K562 (cell line): ENCODE results near the gene C19orf85. TPM values are rescaled to one million over a fixed set of nuclear protein-coding genes. Genes with fewer than 3 reads are reported as not detected.

Experiments
- ATAC-seq: fragments of 200-7000 bp; cut with Tn5 transposase; 3 replicates; pipeline ENCODE4 v1.9.1; 2020; ENCODE audit warnings: moderate library complexity
- BruUV-seq: library from RNA; stranded (reverse); fragments of 400-500 nt; replicated peaks from 2 replicates; lab custom pipeline; 2021; lab: Mats Ljungman, UMichigan
- CTCF ChIA-PET: fragments of 300-600 bp; formaldehyde crosslinking; extraction: SDS; loops from one replicate; lab custom pipeline; 2021; ENCODE audit warnings: low intra/inter-chr PET ratio; lab: Yijun Ruan, JAX
- POLR2A ChIA-PET: fragments of 300-600, 350-650 bp; sonication (Branson Sonifier 250); formaldehyde crosslinking; extraction: SDS; loops from one replicate; lab custom pipeline; 2021; ENCODE audit warnings: antibody characterized with exemption, inconsistent platforms; lab: Yijun Ruan, JAX
- DNase-seq, 4 experiments: peaks; one replicate each; pipeline versions ENCODE4 v3.0.0 to v3.0.0-alpha.2; 2011 to 2018; ENCODE audit warnings: low spot score in 3 of 4, mixed read lengths in 3 of 4; ENCODE audit errors: extremely low read depth in 1 of 4
- FAIRE-seq: peaks from 2 replicates; lab custom pipeline; 2011; peaks lifted over from hg19 to GRCh38; lab: Jason Lieb, UNC
- H2AFZ ChIP-seq: 2 replicates; pipeline ENCODE4 v1.6.0; 2011; ENCODE audit warnings: low read depth, low read length, control low read depth, inconsistent platforms
- H3K27ac ChIP-seq: fragments of 200-600 bp; 3 replicates; pipeline ENCODE4 v1.8.0; 2011; ENCODE audit warnings: low read depth, mild to moderate bottlenecking, control low read depth, inconsistent platforms, low read length, moderate library complexity, mixed read lengths; ENCODE audit errors: extremely low read depth
- H3K27me3 ChIP-seq, 2 experiments: fragments of 300-600 bp in 1 of 2; 2 replicates in 1 of 2; 3 replicates in 1 of 2; pipeline versions ENCODE4 v1.6.0 to v1.8.0; 2011; ENCODE audit warnings: inconsistent platforms in 2 of 2, low read length in 2 of 2, mild to moderate bottlenecking in 1 of 2, mixed read lengths in 1 of 2, moderate library complexity in 1 of 2; ENCODE audit not compliant: control insufficient read depth in 2 of 2, insufficient read depth in 2 of 2
- H3K36me3 ChIP-seq: fragments of 300-600 bp; 3 replicates; pipeline ENCODE4 v1.8.0; 2011; ENCODE audit warnings: mild to moderate bottlenecking, low read length, inconsistent platforms; ENCODE audit not compliant: control insufficient read depth, insufficient read depth
- H3K4me1 ChIP-seq, 2 experiments: fragments of 200-600 bp in 1 of 2; replicated peaks in 1 of 2; 2 replicates in 1 of 2; 3 replicates in 1 of 2; pipeline versions ENCODE4 v1.5.1 to v1.8.0; 2011; ENCODE audit warnings: inconsistent platforms in 2 of 2, low read length in 2 of 2, mild to moderate bottlenecking in 1 of 2, mixed read lengths in 1 of 2, moderate library complexity in 1 of 2; ENCODE audit not compliant: control insufficient read depth in 2 of 2, insufficient read depth in 2 of 2
- H3K4me2 ChIP-seq: 2 replicates; pipeline ENCODE4 v1.6.1; 2011; ENCODE audit warnings: low read length, control low read depth, inconsistent platforms, mixed read lengths; ENCODE audit not compliant: insufficient read depth
- H3K4me3 ChIP-seq: fragments of 200-600 bp; sonication (generic), shearing (Covaris generic); 2 replicates; pipeline ENCODE4 v1.5.1; 2016; ENCODE audit warnings: control low read depth, inconsistent platforms
- H3K79me2 ChIP-seq: fragments of 200-600 bp; 3 replicates; pipeline ENCODE4 v1.8.0; 2011; ENCODE audit warnings: low read length, inconsistent platforms; ENCODE audit not compliant: control insufficient read depth, insufficient read depth
- H3K9ac ChIP-seq, 2 experiments: 2 replicates each; pipeline versions ENCODE4 v1.6.0 to v1.6.1; 2011; ENCODE audit warnings: low read depth in 2 of 2, low read length in 2 of 2, control low read depth in 1 of 2, inconsistent platforms in 1 of 2, mild to moderate bottlenecking in 1 of 2, mixed read lengths in 1 of 2; ENCODE audit not compliant: insufficient read depth in 1 of 2
- H3K9me1 ChIP-seq: one replicate; pipeline ENCODE4 v1.6.0; 2011; ENCODE audit warnings: inconsistent platforms, mild to moderate bottlenecking, low read length, moderate library complexity; ENCODE audit not compliant: control insufficient read depth, insufficient read depth
- H3K9me3 ChIP-seq: replicated peaks from 2 replicates; pipeline ENCODE4 v1.5.1; 2011; ENCODE audit warnings: low read depth, low read length, inconsistent platforms; ENCODE audit not compliant: control insufficient read depth, insufficient read depth
- H4K20me1 ChIP-seq: replicated peaks from 2 replicates; pipeline ENCODE4 v1.6.1; 2011; ENCODE audit warnings: low read length, inconsistent platforms, mixed read lengths; ENCODE audit not compliant: control insufficient read depth, insufficient read depth
- ASH1L ChIP-seq: fragments of 450-650 bp; IDR thresholded peaks from 2 replicates; pipeline ENCODE4 v1.6.1; 2018; ENCODE audit warnings: borderline replicate concordance, mild to moderate bottlenecking, low read depth; ENCODE audit not compliant: partially characterized antibody
- BRCA1 ChIP-seq, 2 experiments: fragments of 450-650 bp in 1 of 2; sonication (generic) in 1 of 2; formaldehyde crosslinking in 1 of 2; IDR thresholded peaks; 2 replicates each; pipeline versions ENCODE4 v1.5.0 to v1.6.1; 2017 to 2020; ENCODE audit warnings: mild to moderate bottlenecking in 1 of 2, missing genetic modification reagents in 1 of 2
- CBFA2T3 ChIP-seq: fragments of 450-650 bp; IDR thresholded peaks from 2 replicates; pipeline ENCODE4 v1.6.1; 2017
- CHD1 ChIP-seq: fragments of 200-600 bp; sonication (generic); IDR thresholded peaks from one replicate; pipeline ENCODE4 v1.6.1; 2012; ENCODE audit warnings: mild to moderate bottlenecking, moderate library complexity, low read length, inconsistent platforms
- FOXA3 ChIP-seq, 2 experiments: fragments of 450-650 bp in 1 of 2; sonication (generic) in 1 of 2; formaldehyde crosslinking; IDR thresholded peaks in 1 of 2; conservative IDR thresholded peaks in 1 of 2; 2 replicates each; pipeline versions ENCODE4 v1.4.0 to v1.8.0; 2020 to 2022; ENCODE audit warnings: mild to moderate bottlenecking in 2 of 2, missing genetic modification reagents in 1 of 2
- MTA3 ChIP-seq: fragments of 450-650 bp; formaldehyde crosslinking; IDR thresholded peaks from 2 replicates; pipeline ENCODE4 v1.6.1; 2017; ENCODE audit warnings: mild to moderate bottlenecking, borderline replicate concordance
- NR2C2 ChIP-seq, 2 experiments: fragments of 200-800 bp in 1 of 2; sonication (Bioruptor generic) in 1 of 2; sonication (generic) in 1 of 2; formaldehyde crosslinking in 1 of 2; IDR thresholded peaks; 2 replicates each; pipeline versions ENCODE4 v1.6.1 to v1.8.0; 2016 to 2022; ENCODE audit warnings: mild to moderate bottlenecking in 1 of 2, missing compliant biosample characterization in 1 of 2, missing genetic modification characterization in 1 of 2, missing genetic modification reagents in 1 of 2
- PCBP1 ChIP-seq: fragments of 200-400 bp; formaldehyde crosslinking; IDR thresholded peaks from 2 replicates; pipeline ENCODE4 v1.6.1; 2018; ENCODE audit warnings: mild to moderate bottlenecking, low read depth, low read length; ENCODE audit not compliant: poor library complexity, severe bottlenecking
- PTRF ChIP-seq: fragments of 450-650 bp; IDR thresholded peaks from 2 replicates; pipeline ENCODE4 v1.6.1; 2016; ENCODE audit warnings: mild to moderate bottlenecking, missing genetic modification characterization, missing compliant biosample characterization
- SOX6 ChIP-seq: fragments of 450-650 bp; IDR thresholded peaks from 2 replicates; pipeline ENCODE4 v1.6.1; 2014; ENCODE audit warnings: mild to moderate bottlenecking
- TFE3 ChIP-seq: fragments of 450-650 bp; formaldehyde crosslinking; IDR thresholded peaks from 2 replicates; pipeline ENCODE4 v1.4.0; 2020; ENCODE audit warnings: mild to moderate bottlenecking, mixed read lengths
- ZNF165 ChIP-seq: fragments of 250-450 bp; sonication (Bioruptor Pico); IDR thresholded peaks from 2 replicates; pipeline ENCODE4 v1.4.0; 2020; ENCODE audit warnings: borderline replicate concordance
- ZNF253 ChIP-seq: fragments of 250-450 bp; sonication (Bioruptor Pico); conservative IDR thresholded peaks from 2 replicates; pipeline ENCODE4 v1.6.1; 2021; ENCODE audit warnings: mild to moderate bottlenecking
- WGBS: fragments of 100-300 bp; shearing (Covaris generic); methylation state at CpG from one replicate; pipeline ENCODE4 v1.1.6; 2016; ENCODE audit warnings: low coverage, mixed read lengths; ENCODE audit not compliant: insufficient coverage; ENCODE audit errors: missing lambda C conversion rate; 5-methylcytosine and 5-hydroxymethylcytosine counted together
- in situ Hi-C: fragments of 300-500 bp; cut with MboI; formaldehyde crosslinking; loops from 4 replicates; pipeline ENCODE4 v1.15.0; 2018; ENCODE audit warnings: inconsistent platforms, mixed read lengths
- intact Hi-C: fragments of 100-400 bp; cut with micrococcal nuclease; formaldehyde crosslinking; loops from 2 replicates; pipeline ENCODE4 v1.14.2; 2022
- polyA plus RNA-seq, 8 experiments: library from polyadenylated mRNA; depleted of rRNA in 4 of 8; stranded (reverse) in 5 of 8; unstranded in 3 of 8; fragments of >200 nt; fragmentation: Nextera tagmentation in 2 of 8; fragmentation: Illumina TruSeq in 1 of 8; extraction: Ambion mirVana in 2 of 8; extraction: Trizol in 1 of 8; gene quantifications; 2 replicates each; pipeline versions ENCODE4 v1.2.1 to v1.2.3, GENCODE V29; 2011 to 2014; ENCODE audit warnings: inconsistent platforms in 1 of 8, missing spikeins in 1 of 8
- total RNA-seq, 7 experiments: library from RNA; depleted of rRNA in 6 of 7; stranded (reverse); fragments of >200 nt in 6 of 7; fragmentation: Illumina TruSeq in 2 of 7; extraction: Trizol in 2 of 7; gene quantifications; 2 replicates each; pipeline versions ENCODE4 v1.2.1 to v1.2.3, GENCODE V29; 2011 to 2021; ENCODE audit warnings: low replicate concordance in 1 of 7
- TF ChIP-seq, protein P1 (sequence below): sonication (generic); formaldehyde crosslinking; IDR thresholded peaks from 2 replicates; pipeline ENCODE4 v1.8.0; 2022; ENCODE audit warnings: mild to moderate bottlenecking, missing genetic modification reagents, borderline replicate concordance

Gene C19orf85
- total and polyA plus RNA-seq, 9 of the 15 experiments (the other 6 are each of a cell fraction or from before 2014, with no cell fraction given) = not detected

DNA sequence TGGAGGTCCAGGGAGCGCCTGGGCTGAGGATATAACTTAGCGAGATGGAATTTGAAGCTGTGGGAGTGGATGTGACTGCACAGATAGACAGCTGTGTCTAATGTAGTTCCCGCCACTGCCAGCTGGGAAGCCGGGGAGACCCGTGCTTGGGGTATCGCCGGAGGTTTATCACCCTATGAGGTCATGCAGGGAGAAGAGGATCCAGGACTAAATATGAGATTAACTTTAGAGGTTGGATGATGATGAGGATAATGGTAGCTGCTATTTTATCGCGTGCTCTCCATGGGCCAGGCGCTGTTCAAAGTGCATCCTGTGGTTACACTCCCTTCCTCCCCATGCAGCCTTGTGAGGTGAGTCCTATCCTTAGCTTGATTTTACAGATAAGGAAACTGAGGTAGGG, 43.6 kb upstream of the C19orf85 start (continued):
- no peak for TF ChIP-seq NR2C2 (CRISPR knock-in tag; IDR thresholded peaks at IDR 0.05)
- TF ChIP-seq NR2C2 (tag; IDR thresholded peaks at IDR 0.05) = no peak
- TF ChIP-seq SOX6 = no peak
- TF ChIP-seq TFE3 = no peak
- TF ChIP-seq PCBP1 = no peak
- peak; percentile 83 for TF ChIP-seq CBFA2T3
- no peak for TF ChIP-seq CHD1
- TF ChIP-seq, all 486 proteins: peak for 14

GRCh38 chr19:55504981-55505380, 40.4 kb upstream of the C19orf85 start:
- no peaks in the 10 kb centered on the region for H3K9me1 ChIP-seq
- no peaks in the 10 kb centered on the region; the same call in 1 of the 2 replicates for H3K9me3 ChIP-seq
- H3K27ac ChIP-seq = no peak overlapping the region
- ChIA-PET POLR2A (interaction anchor here (1.9 kb wide), 1 partner anchor 98 kb away, joined by 10 read pairs; the partner anchor contains the start of gene UBE2S), CTCF (interaction anchor here (0.6 kb wide), 1 partner anchor 325 kb away, joined by 3 read pairs; no protein-coding TSS in a partner anchor)
- in situ Hi-C loops = no loop called here
- H3K4me1 ChIP-seq = peaks cover 12 to 29% of the 10 kb centered on the region in 2 experiments
- no peak overlapping the region for H3K9ac ChIP-seq
- ATAC-seq (no peak), DNase-seq (no peak), FAIRE-seq (no peak)
- H3K4me3 ChIP-seq = no peak overlapping the region
- no peak overlapping the region for H2AFZ ChIP-seq
- no peaks in the 10 kb centered on the region for H3K36me3 ChIP-seq
- intact Hi-C loops = loop anchor here (2.0 to 10.0 kb wide), 2 partner anchors 38 to 350 kb away; partner anchors contain the start of gene TNNI3
- 36% methylated on average over 11 of the region's 11 CpGs for WGBS
- no peaks in the 10 kb centered on the region for H3K79me2 ChIP-seq
- no peaks in the 10 kb centered on the region; the same call in 1 of the 2 replicates for H4K20me1 ChIP-seq
- H3K27me3 ChIP-seq = peaks cover 0 to 4% of the 10 kb centered on the region in 2 experiments; a peak in 1 of 5 replicates
- no peak overlapping the region for H3K4me2 ChIP-seq
- BruUV-seq = no TSS peak
- TF ChIP-seq PTRF (tag) (no peak), ZNF253 (no peak), MTA3 (no peak), ASH1L (no peak), BRCA1 (IDR thresholded peaks at IDR 0.05) (no peak), BRCA1 (CRISPR knock-in tag; IDR thresholded peaks at IDR 0.05) (no peak), ZNF165 (no peak), FOXA3 (CRISPR knock-in tag; conservative IDR thresholded peaks at IDR 0.05 in 1 of 2, IDR thresholded peaks at IDR 0.05 in 1 of 2) (no peak)
- TF ChIP-seq, protein P1, sequence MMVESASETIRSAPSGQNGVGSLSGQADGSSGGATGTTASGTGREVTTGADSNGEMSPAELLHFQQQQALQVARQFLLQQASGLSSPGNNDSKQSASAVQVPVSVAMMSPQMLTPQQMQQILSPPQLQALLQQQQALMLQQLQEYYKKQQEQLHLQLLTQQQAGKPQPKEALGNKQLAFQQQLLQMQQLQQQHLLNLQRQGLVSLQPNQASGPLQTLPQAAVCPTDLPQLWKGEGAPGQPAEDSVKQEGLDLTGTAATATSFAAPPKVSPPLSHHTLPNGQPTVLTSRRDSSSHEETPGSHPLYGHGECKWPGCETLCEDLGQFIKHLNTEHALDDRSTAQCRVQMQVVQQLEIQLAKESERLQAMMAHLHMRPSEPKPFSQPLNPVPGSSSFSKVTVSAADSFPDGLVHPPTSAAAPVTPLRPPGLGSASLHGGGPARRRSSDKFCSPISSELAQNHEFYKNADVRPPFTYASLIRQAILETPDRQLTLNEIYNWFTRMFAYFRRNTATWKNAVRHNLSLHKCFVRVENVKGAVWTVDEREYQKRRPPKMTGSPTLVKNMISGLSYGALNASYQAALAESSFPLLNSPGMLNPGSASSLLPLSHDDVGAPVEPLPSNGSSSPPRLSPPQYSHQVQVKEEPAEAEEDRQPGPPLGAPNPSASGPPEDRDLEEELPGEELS = no peak
